ENCODE results near the gene CDKN2B-AS1. TPM values are rescaled to one million over a fixed set of nuclear protein-coding genes. Genes with fewer than 3 reads are reported as not detected.

Gene CDKN2B-AS1
- total and polyA plus RNA-seq, 11 donors = 0.38 to 0.80 (median 0.54) TPM; not detected in 6

DNA sequence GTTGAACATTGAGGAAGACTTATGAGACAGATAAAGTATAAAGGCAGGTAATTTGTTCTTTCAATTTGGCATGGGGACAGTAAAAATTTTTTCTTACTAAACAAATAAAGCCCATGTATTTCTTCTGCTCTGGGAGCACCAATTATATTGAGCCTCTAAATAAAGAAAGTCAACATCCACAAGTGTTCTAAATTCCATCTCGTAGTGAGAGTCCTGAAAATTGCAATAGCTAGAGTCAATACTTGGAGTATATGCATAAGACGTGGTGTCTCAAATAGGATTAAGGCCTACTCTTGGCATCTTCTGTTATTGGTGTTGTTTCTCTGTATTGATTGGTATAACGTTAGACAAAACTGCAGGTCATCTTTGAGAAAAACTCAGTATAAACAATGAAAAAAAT is 135.0 kb downstream of the CDKN2B-AS1 start:
- Histone ChIP-seq H3K4me3 (no peak overlapping the region), H3K27ac (no peak overlapping the region), H3K36me3 (no peaks in the 10 kb centered on the region), H3K9me3 (no peaks in the 10 kb centered on the region), H3K4me1 (peaks cover 0 to 5% (median 0%) of the 10 kb centered on the region in 12 donors), H3K27me3 (peaks cover 0 to under 1% (median 0%) of the 10 kb centered on the region in 9 donors)
- intact Hi-C loops (cut with DNase I) = loop anchor here in 1 of 10 donors (10.0 kb wide), 1 partner anchor 315 kb away; no protein-coding TSS in a partner anchor
- WGBS, 4 donors = 78 to 88% (median 83%) methylated on average over 3 of the region's 3 CpGs
- DNase-seq = no peak
- no peak for TF ChIP-seq POLR2A (IDR thresholded peaks at IDR 0.05)
- TF ChIP-seq, protein P1, sequence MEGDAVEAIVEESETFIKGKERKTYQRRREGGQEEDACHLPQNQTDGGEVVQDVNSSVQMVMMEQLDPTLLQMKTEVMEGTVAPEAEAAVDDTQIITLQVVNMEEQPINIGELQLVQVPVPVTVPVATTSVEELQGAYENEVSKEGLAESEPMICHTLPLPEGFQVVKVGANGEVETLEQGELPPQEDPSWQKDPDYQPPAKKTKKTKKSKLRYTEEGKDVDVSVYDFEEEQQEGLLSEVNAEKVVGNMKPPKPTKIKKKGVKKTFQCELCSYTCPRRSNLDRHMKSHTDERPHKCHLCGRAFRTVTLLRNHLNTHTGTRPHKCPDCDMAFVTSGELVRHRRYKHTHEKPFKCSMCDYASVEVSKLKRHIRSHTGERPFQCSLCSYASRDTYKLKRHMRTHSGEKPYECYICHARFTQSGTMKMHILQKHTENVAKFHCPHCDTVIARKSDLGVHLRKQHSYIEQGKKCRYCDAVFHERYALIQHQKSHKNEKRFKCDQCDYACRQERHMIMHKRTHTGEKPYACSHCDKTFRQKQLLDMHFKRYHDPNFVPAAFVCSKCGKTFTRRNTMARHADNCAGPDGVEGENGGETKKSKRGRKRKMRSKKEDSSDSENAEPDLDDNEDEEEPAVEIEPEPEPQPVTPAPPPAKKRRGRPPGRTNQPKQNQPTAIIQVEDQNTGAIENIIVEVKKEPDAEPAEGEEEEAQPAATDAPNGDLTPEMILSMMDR (IDR thresholded peaks at IDR 0.05) = no peak
- no peak for ATAC-seq

DNA sequence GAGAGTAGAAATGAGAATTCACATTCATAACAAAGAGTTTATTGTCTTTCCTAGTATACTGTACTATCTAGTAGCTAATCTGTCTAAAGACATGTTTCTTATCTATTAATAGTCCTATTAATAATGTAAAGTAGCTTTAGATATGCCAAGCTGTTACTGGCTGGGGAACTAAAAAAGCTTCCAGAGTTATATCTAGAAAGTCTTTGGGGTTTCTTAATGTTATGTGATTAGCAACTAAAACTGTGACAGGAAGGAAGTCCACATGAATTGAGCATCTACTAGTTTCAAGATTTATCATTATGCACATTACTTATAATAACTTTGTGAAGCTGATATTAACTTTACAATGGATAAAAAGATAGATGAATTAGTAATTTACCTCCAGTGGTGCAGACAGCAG is 137.2 kb downstream of the CDKN2B-AS1 start:
- TF ChIP-seq, protein P1 (IDR thresholded peaks at IDR 0.05) = no peak
- no peak for TF ChIP-seq POLR2A (IDR thresholded peaks at IDR 0.05)
- intact Hi-C loops (cut with DNase I) = no loop called here
- DNase-seq (no peak), ATAC-seq (no peak)
- Histone ChIP-seq H3K36me3 (no peaks in the 10 kb centered on the region), H3K4me3 (no peak overlapping the region), H3K27me3 (no peaks in the 10 kb centered on the region), H3K27ac (no peak overlapping the region), H3K4me1 (peaks cover 0 to 5% (median 0%) of the 10 kb centered on the region in 12 donors), H3K9me3 (no peaks in the 10 kb centered on the region)

DNA sequence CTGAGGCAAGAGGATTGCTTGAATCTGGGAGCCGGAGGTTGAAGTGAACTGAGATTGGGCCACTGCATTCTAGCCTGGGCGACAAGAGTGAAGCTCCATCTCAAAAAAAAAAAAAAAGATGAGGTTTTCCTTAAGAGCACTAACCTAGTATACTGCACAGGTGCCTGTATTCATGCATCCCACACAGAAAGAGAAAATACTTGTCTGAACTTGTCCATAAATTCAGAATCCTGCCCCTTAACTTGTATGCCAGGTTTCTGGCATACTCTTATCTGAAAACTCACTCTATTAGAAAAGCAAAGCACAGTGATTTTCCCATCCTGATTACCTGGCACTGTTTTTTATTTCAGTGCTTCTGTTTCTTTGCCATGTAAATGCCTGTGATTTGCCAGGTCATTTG is 139.8 kb downstream of the CDKN2B-AS1 start:
- Histone ChIP-seq H3K27ac (no peak overlapping the region), H3K4me1 (no peaks in the 10 kb centered on the region), H3K9me3 (no peaks in the 10 kb centered on the region), H3K27me3 (no peaks in the 10 kb centered on the region), H3K36me3 (no peaks in the 10 kb centered on the region), H3K4me3 (no peak overlapping the region)
- 76 to 83% (median 82%) methylated on average over 2 of the region's 2 CpGs for WGBS, 4 donors
- intact Hi-C loops (cut with DNase I) = no loop called here
- TF ChIP-seq, protein P1 (IDR thresholded peaks at IDR 0.05) = no peak
- no peak for TF ChIP-seq POLR2A (IDR thresholded peaks at IDR 0.05)
- no peak for DNase-seq
- no peak for ATAC-seq

DNA sequence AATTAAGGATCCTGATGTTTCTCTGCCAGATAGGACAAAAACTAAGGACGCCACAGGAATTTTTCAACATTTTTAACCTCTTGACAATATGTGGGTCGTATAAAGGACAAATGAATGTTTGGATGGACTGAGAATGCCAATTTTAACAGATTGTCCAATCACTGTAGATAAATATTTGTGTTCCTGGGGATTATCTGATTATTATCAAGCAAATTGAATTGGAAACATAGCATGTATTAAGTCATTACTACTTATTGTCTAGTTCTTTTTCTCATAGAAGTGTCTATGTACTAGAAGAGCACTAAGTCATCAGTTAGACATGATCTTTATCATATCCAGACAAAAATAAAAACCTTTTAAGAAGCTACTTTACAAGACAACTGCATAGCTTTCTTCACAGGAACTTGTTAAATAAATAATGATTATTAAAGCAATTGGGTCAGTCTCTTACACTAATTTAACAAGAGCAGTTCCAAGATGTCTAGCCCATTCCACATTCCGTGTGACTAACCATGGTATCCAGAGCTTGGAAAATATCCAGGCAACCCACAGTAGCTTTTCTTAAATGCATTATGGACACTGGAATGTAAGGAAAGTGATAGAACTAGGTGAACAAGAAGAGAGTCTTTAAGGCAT is 142.0 kb downstream of the CDKN2B-AS1 start:
- no peaks in the 10 kb centered on the region for H3K36me3 ChIP-seq
- H3K4me1 ChIP-seq = no peaks in the 10 kb centered on the region
- no peak overlapping the region for H3K27ac ChIP-seq
- H3K4me3 ChIP-seq = no peak overlapping the region
- intact Hi-C loops (cut with DNase I) = no loop called here
- H3K27me3 ChIP-seq = no peaks in the 10 kb centered on the region
- no peak for ATAC-seq
- 63 to 77% (median 67%) methylated on average over 3 of the region's 3 CpGs for WGBS, 4 donors
- DNase-seq = no peak
- no peak for TF ChIP-seq POLR2A (IDR thresholded peaks at IDR 0.05)
- TF ChIP-seq, protein P1 (IDR thresholded peaks at IDR 0.05) = no peak
- no peaks in the 10 kb centered on the region for H3K9me3 ChIP-seq
